Measurements from ENCODE around the gene SRD5A1. TPM values are rescaled to one million over a fixed set of nuclear protein-coding genes. Genes with fewer than 3 reads are reported as not detected.

Gene SRD5A1
- polyA plus RNA-seq, 2 of the 4 experiments (the other 2 are of a cell fraction): 9.7 to 25.4 TPM

GRCh38 chr5:6717687-6718086 lies 84.4 kb downstream of the SRD5A1 start:
- ChIA-PET CTCF (interaction anchor here (1.0 to 1.4 kb wide), 2 partner anchors 10 to 28 kb away, joined by 3 read pairs; no protein-coding TSS in a partner anchor), POLR2A (no interaction called here)
- FAIRE-seq (no peak), ATAC-seq (no peak), DNase-seq (ENCODE audit: low read depth in 1 of 2, low spot score in 1 of 2) (no peak)
- TF ChIP-seq TP53 (CRISPR knock-in tag; IDR thresholded peaks at IDR 0.05): no peak
- no peak for TF ChIP-seq BHLHE40 (IDR thresholded peaks at IDR 0.05; ENCODE audit: low read depth, low read length)
- TF ChIP-seq CTCF (IDR thresholded peaks at IDR 0.05): no peak
- no peak for TF ChIP-seq HOXB5 (CRISPR knock-in tag; IDR thresholded peaks at IDR 0.05)
- no peak for TF ChIP-seq MYC (IDR thresholded peaks at IDR 0.05; ENCODE audit: borderline replicate concordance, low read length)
- H3K4me1 ChIP-seq: peaks cover 40% of the 10 kb centered on the region
- no peak overlapping the region for H3K27ac ChIP-seq
- no peaks in the 10 kb centered on the region for H3K9me3 ChIP-seq
- H3K4me3 ChIP-seq: no peak overlapping the region
- WGBS (ENCODE audit: missing lambda C conversion rate): 84% methylated on average over 4 of the region's 4 CpGs
- 0 out of 3 replicates have a peak overlapping the region, but pooled peaks have one; percentile 89 for H3K4me2 ChIP-seq

- peaks cover 40% of the 10 kb centered on the region for H3K4me1 ChIP-seq
Measured at GRCh38 chr5:6718161-6718681, 85.0 kb downstream of the SRD5A1 start.

GRCh38 chr5:6718718-6719117 lies 85.5 kb downstream of the SRD5A1 start:
- TF ChIP-seq JUNB (IDR thresholded peaks at IDR 0.05): no peak
- TF ChIP-seq TP53 (CRISPR knock-in tag; IDR thresholded peaks at IDR 0.05): no peak
- TF ChIP-seq MAFK (IDR thresholded peaks at IDR 0.05; ENCODE audit: partially characterized antibody): no peak
- TF ChIP-seq RARB (CRISPR knock-in tag; IDR thresholded peaks at IDR 0.05): no peak
- no peak for TF ChIP-seq KDM1A (IDR thresholded peaks at IDR 0.05; ENCODE audit: low read depth)
- no peak for TF ChIP-seq ESRRA (IDR thresholded peaks at IDR 0.05; ENCODE audit: borderline replicate concordance, low read length)
- no peak for TF ChIP-seq MYC (IDR thresholded peaks at IDR 0.05; ENCODE audit: borderline replicate concordance, low read length)
- TF ChIP-seq RAD21 (conservative IDR thresholded peaks at IDR 0.05 in 1 of 2, IDR thresholded peaks at IDR 0.05 in 1 of 2): no peak
- TF ChIP-seq RNF2 (IDR thresholded peaks at IDR 0.05; ENCODE audit: borderline replicate concordance, low read depth): no peak
- TF ChIP-seq CEBPB (IDR thresholded peaks at IDR 0.05): no peak
- no peak for TF ChIP-seq FOSB (CRISPR knock-in tag; IDR thresholded peaks at IDR 0.05)
- TF ChIP-seq EHF (CRISPR knock-in tag; IDR thresholded peaks at IDR 0.05): no peak
- TF ChIP-seq USF2 (IDR thresholded peaks at IDR 0.05): no peak
- TF ChIP-seq BCL3 (IDR thresholded peaks at IDR 0.05): no peak
- TF ChIP-seq HEYL (CRISPR knock-in tag; IDR thresholded peaks at IDR 0.05): no peak
- TF ChIP-seq GATA3 (IDR thresholded peaks at IDR 0.05; ENCODE audit: borderline replicate concordance): no peak
- TF ChIP-seq POLR2A (IDR thresholded peaks at IDR 0.05; ENCODE audit: low read length): no peak
- ATAC-seq (no peak), DNase-seq (ENCODE audit: low read depth in 1 of 2, low spot score in 1 of 2) (no peak), FAIRE-seq (no peak)
- no peak overlapping the region for H3K4me3 ChIP-seq
- ChIA-PET CTCF (interaction anchor here (1.0 kb wide), 1 partner anchor 9 kb away, joined by 3 read pairs; no protein-coding TSS in a partner anchor), POLR2A (no interaction called here)
- 92% methylated on average over 5 of the region's 5 CpGs for WGBS (ENCODE audit: missing lambda C conversion rate)
- no peak overlapping the region for H3K27ac ChIP-seq
- no peak overlapping the region for H3K4me2 ChIP-seq
- no peaks in the 10 kb centered on the region for H3K9me3 ChIP-seq
- H3K4me1 ChIP-seq: peaks cover 40% of the 10 kb centered on the region

More at GRCh38 chr5:6718161-6718681, 85.0 kb downstream of the SRD5A1 start:
- Histone ChIP-seq H3K27ac (no peak overlapping the region), H3K4me2 (no peak overlapping the region), H3K9me3 (no peaks in the 10 kb centered on the region), H3K4me3 (no peak overlapping the region)
- POLR2A ChIA-PET: no interaction called here
- DNase-seq (ENCODE audit: low read depth in 1 of 2, low spot score in 1 of 2) (no peak), FAIRE-seq (no peak), ATAC-seq (no peak)
- CTCF ChIA-PET: interaction anchor here (1.0 to 1.4 kb wide), 2 partner anchors 10 to 27 kb away, joined by 3 read pairs; no protein-coding TSS in a partner anchor
- TF ChIP-seq PHF8 (IDR thresholded peaks at IDR 0.05; ENCODE audit: borderline replicate concordance, low read depth): no peak
- WGBS (ENCODE audit: missing lambda C conversion rate): 92% methylated on average over 14 of the region's 14 CpGs

Data from A549 (cell line).